Thyroid gland (tissue), 4 donors: ENCODE data around the gene SNX21.

Source experiments
- POLR2A ChIP-seq, 2 donors: fragments of 450-650 bp; IDR thresholded peaks; one replicate each; pipeline ENCODE4 v1.6.1; 2017; ENCODE audit warnings: antibody characterized with exemption in 2 of 2, mild to moderate bottlenecking in 2 of 2, moderate library complexity in 1 of 2
- TF ChIP-seq, protein P1 (sequence below), 6 experiments: fragments of 200-600 bp in 3 of 6; fragments of 450-650 bp in 3 of 6; sonication (generic) in 3 of 6; IDR thresholded peaks; one replicate each; pipeline ENCODE4 v1.5.1; 2016 to 2019; ENCODE audit warnings: antibody characterized with exemption in 6 of 6, mild to moderate bottlenecking in 2 of 6, inconsistent platforms in 1 of 6, moderate library complexity in 1 of 6

GRCh38 chr20:45833030-45833882 is at the start of gene SNX21:
- TF ChIP-seq POLR2A (IDR thresholded peaks at IDR 0.05) = no peak
- TF ChIP-seq, protein P1, sequence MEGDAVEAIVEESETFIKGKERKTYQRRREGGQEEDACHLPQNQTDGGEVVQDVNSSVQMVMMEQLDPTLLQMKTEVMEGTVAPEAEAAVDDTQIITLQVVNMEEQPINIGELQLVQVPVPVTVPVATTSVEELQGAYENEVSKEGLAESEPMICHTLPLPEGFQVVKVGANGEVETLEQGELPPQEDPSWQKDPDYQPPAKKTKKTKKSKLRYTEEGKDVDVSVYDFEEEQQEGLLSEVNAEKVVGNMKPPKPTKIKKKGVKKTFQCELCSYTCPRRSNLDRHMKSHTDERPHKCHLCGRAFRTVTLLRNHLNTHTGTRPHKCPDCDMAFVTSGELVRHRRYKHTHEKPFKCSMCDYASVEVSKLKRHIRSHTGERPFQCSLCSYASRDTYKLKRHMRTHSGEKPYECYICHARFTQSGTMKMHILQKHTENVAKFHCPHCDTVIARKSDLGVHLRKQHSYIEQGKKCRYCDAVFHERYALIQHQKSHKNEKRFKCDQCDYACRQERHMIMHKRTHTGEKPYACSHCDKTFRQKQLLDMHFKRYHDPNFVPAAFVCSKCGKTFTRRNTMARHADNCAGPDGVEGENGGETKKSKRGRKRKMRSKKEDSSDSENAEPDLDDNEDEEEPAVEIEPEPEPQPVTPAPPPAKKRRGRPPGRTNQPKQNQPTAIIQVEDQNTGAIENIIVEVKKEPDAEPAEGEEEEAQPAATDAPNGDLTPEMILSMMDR (IDR thresholded peaks at IDR 0.05) = no peak
